GM21367 (cell line): Measurements from ENCODE around the gene MAFB.

Source experiments
- ATAC-seq: cut with Tn5 transposase; IDR thresholded peaks from one replicate; pipeline ENCODE4 v1.9.1; 2021; ENCODE audit not compliant: unreplicated experiment

Gene MAFB

DNA sequence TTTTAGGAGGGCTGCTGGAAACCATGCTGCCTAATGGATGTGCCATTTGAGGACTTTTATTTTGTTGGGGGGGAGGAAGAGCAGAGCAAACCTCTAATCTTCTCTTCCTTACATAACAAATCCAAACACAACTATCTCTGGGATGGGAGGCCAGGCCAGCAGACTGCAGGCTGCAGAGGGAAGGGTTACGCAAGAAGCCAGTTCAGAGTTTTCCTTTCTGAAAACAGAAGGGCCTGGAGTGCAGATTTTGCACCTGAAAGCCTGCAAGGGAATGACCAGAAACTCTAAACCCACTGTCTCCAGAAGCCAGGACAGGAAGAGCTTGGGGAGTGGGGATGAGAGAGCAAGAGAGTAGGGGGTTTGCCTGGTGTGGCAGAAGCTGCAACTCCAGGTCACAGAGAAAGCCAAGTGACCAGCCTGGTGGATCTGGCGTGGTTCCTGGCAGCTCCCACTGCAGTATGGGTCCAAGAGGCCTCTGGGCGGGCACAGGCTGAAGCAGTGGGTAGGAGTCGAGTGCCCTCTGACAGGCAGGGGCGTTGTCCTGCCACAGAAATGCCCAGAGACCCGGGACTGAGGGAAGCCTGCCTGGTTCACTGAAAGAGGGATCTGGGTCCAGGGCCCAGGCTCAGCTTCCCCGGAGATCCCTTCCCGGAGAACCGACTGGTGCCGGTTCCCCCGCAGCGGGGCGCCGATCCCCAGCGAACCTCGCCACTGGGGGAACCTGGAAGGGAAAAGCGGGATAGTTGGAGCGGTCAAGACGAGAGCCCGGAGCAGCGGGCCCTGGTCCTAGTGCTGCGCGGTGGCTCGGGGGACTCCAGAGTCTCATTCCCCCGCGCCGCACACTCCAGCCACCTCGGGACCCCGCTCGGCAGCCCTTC lies 6.7 kb downstream of the MAFB start:
- ATAC-seq = no peak

DNA sequence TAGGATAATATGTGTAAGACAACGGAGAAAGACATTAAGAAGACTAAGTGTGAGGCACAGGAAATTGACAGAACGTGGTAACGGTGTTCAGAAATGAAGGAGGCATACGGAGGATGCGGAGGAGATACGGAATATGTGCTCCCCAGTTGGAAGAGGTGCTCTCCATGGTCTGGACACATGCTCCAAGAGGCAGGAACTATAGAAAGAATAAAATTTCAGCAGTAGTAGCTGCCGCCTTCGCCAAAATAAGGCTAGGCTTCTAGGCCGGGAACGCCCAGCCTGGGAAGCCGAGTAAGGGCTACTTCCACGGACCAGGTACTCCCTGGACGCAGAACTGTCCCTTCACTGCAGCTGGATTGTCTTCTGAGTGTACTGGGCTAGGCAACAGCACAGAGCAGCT lies 7.4 kb downstream of the MAFB start:
- ATAC-seq = no peak

DNA sequence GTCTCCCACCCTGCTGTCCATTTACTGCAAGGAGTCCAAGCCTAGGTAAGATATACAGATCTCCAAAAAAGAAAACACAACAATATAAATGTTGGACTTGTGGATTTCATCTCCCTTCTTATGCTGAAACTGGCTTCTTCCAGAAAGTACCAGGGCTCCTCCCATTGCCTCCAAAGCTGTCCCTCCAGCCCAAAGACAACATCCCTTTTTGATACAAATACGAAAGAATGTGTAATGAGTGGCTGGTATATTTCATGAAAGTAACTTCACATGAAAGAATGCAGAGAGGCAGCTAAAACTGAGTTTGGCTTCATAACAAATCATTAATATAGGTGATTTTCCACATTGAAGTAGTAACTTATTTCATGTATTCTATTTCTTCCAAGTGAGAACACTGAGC lies 7.9 kb downstream of the MAFB start:
- ATAC-seq = no peak

DNA sequence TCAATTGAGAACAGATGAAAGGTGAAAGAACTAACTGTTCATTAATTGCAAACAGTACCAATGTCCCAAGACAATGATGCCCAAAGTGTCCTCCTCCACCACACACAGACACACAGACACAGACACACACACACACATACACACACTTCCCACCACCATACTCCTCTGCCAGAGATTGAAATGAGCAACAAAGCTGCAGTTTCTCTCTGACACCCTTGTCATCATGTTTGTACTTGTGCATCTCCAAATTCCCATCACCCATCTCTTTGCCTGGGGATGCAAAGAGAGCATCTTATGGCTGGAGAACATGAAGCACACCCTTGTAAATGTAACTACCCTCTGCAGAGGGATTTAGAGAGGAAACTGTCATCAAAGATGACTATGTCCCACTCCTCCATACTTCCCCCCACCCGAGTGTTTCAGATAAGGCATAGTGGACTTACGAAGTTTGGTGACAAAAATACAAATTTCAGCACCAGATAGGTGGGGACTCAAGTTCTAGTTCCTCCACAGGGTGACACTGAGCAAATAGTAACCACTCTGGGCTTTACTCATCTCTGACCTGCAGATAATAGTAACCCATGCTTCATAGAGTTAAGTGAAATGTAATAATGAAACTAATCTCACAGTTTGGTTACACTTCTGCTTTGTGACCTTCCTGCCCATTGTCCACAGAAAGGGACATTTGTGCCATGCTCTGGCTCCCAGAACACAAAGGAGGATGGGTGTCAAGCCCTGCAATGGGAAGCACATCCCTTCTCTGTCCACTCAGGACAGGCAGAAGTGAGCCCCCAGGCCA lies 8.7 kb downstream of the MAFB start:
- peak; percentile 70 for ATAC-seq

DNA sequence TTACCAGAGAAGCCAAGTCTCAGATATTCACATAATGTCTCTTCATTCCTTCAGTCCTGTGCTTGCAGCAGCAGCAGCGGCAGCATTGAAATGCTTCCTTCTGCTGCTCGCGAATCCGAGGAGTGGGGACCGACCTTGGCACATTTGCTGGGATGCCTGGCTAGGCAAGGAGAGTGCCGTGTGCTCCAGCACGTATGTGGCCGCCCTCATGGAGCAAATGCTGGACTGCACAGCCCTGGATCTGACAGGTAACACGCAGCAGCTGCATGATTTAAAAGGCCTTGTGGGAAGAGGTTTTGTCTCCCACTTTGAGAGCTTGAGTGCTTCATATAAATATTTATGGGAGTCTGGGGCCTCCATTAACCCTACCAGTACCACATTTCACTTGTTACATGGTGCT lies 9.9 kb downstream of the MAFB start:
- no peak for ATAC-seq

DNA sequence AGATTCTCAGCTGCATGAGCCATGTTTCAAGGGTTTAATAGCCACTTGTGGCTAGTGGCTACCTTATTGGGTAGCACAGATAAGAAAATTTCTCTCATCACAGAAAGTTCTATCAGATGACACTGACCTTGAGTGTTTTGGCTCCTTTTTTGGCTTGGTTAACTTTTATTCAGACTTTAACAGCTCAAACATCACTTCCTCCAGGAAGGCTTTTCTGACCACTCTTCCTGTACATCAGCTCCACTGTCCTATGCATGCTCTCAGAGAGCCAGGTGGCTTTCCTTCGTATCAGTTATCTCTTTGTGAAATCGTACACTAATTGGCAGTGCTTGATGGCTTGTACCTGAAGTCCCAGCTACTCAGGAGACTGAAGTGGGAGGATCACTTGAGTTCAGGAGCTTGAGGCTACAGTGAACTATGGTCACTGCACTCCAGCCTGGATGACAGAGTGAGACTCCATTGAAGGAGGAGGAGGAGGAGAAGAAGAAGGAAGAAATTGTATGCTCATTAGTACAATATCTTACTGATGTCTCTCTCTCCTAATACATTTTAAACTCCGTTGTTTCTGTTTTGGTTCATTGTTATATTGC lies 10.7 kb downstream of the MAFB start:
- no peak for ATAC-seq

DNA sequence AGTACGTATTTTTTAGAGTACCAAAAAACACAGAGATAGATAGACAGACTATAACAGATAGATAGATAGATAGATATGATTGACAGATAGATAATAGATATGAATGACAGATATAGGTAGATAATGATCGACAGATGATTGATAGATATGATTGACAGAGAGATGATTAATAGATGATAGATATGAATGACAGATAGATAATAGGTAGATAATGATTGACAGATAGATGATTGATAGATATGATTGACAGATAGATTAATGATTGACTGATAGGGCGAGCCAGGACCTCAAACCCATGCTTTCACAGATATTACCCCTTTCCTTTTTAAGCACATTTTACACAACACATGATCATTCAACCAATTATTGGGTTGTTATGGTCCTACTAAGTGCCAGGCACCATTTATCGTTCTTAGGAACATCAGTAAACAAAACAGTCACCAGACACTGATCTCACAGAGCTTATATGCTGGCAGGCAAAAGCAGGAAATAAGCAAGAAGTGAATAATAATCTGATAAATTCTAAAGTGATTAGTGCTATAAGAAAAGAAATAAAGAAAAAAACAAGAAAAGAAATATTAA lies 11.6 kb downstream of the MAFB start:
- no peak for ATAC-seq

DNA sequence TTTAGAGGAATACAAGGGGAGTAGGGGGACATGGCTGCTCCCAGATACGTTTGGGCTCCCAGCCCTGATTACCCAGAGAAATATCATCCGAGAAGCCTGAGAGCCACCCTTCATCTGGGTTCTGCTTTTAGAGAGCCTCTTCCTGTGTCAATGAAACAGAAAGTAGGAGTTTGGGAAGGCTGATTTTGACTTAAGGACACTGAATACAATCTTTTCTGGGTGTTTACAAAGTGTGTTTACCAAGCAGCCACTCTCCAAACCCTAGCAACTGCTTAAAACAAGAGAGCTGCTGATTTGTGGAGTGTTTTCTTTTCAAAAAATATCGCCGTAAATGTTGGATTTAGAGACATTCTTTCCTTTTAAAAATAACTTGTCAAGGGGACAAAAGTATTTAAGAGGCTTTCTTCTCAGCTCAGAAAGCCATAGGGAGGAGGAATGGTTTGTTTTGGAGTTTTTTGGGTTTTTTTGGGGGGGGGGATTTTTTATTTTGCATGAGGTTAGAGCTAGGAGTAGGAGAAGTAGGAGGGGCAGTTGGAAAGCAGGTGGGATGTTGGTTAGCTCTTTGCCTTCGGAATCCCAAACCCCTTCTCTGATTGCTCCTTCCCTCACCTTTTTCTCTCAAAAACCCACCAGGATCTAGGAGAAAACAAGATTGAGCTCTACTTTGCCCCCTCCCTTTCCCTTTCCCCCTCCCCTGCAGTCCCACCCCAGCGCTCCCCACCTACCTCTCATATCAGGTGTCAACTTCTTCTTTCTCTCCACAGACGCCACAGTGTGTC lies 12.4 kb downstream of the MAFB start:
- ATAC-seq = no peak

DNA sequence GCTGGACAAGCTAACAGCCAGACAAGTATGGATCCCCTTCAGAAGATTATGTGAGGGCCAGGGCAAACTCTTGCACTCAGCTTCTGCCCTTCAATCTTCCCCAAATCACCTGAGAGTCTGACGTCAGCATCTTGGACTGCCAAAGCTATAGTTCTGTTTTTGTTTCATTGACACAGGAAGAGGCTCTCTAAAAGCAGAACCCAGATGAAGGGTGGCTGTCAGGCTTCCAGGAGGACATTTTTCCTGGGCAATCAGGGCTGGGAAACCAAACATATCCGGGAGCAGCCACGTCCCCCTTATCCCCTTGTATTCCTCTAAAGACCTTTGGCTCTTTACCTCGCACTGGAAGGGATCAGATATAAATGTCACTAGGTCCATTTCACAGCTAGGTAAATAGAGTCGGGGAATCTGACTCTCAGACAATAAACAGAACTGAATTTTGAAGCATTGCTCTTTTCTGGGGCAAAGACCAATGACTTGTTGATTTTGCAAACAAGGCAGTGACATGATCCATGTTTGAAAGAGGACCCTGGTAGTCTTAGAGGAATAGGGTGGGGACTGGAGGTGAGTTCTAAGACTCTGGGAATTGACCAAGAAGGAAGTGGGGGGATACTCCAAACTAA lies 13.3 kb downstream of the MAFB start:
- no peak for ATAC-seq

DNA sequence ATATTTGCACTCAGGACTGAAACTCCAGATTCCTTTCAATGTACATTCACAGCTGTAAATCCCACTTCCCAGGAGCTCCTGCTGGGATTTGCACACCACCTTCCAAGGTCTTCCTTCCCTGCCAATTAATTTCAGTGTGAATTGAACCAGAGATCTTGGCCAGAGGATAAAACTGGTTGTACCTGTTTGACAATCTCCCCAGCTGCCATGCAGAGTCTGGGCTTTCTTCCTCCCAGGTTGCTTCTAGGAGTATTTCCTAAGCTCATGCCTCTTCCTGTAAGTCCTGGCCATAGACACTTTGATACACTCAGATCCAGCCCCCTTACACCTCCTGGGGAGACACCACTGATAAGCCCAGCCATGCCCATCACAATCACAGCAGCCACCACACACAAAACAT lies 15.6 kb downstream of the MAFB start:
- no peak for ATAC-seq

DNA sequence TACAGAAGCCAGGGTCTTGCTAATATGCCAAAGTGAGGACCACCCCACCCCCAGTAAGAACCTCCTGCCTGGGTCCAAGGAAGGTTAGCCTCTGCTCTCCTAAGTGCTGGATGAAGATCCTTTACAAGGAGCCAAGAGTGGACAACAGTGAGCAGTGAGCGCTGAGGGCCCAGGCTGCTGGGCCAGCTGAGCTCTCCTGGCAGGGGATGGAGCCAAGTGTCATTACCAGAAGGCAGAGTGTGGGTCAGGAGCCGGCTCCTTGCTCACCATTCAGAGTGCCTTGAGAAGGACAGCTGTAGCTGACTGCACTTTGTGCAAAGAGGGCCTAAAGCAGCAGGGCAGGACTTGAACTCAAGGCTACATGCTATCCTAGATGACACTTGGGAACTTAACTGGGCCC lies 16.9 kb downstream of the MAFB start:
- no peak for ATAC-seq

DNA sequence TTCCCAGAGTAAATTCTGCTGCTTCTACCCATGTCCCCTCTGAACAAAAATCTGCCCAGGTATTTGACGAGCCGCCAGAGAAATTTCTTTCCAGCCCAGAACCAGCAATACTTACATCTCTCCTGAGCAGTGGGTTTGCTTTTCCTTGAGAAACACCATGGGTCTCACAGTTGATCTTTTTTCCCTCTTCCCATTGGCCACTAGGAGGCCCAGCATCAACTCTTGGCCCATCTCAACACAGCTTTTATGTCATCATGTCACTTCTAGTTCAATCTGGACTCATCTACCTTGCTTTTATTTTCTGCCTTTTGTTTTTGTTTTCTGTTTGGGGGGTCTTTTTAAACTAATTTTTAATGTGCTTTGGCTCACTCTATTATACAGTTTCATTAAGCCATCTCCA lies 18.8 kb downstream of the MAFB start:
- no peak for ATAC-seq

DNA sequence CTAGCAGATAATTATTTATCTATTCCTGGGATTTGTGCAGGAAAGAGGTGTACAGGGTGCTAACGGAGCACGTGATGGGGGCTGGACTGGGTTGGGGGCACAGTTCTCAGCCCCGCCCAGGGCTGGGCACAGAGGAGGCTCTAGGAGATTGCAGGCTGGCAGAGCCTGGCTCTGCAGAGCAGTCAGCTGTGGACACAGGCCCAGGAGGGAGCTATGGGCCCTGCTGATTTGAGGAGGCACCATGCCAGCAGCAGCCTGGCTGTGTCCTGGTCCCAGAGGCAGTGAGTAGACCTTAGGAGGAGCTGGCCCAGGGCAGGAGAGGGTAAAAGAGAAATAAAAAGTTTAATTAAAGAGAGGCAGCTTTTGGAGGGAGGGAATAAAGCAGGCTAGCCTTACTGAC lies 19.3 kb downstream of the MAFB start:
- ATAC-seq = no peak

DNA sequence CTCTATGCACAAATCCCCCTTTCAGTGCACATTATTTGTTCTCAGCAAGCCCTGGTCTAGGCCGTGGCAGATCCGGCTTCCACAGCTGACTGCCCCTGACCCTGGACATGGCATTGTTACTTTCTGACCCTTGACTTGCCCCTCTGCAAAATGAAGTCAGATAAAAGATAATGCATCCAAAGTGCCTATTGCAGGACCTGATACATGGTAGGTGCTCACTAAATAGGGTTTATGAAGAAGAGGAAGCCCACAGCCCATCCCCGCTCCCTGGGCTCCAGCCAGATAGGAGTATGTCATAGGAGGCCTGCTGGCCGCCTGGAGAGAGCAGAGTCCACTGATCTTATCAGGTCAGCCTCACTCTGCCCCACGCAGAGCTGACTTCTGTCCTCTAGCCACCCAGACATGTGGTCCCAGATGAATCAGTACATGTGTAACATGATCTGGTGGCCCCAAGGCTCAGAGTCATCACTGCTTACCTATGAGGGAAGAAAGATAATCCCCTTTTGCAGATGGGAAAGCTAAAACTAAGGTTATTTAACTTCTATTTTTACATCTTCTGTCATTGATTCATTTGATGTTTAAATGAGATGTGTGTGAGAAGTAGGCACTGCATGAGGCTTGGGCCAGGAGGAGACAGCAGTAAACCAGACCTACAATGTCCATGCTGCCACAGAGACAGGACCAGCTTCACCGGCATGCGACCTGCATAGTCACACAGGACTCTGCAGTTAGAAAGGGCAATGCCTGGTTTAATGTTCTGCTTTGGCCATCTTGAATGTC lies 20.4 kb downstream of the MAFB start:
- ATAC-seq = no peak

DNA sequence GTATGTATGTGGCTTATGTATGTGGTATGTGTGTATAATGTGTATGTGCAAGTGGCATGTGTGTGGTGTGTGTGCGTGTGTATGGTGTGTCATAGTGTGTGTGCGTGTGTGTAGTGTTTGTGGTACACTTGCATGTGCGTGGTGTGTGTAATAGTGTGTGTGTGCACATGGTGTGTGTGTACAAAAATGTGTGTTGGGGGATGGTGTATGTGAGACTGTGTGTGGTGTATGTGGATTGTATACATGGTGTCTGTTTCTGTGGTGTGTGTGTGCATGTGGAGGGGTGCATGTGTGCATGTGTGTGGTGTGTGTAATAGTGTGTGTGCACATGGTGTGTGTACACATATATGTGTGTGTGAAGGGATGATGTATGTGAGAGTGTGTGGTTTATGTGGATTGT lies 21.5 kb downstream of the MAFB start:
- ATAC-seq = no peak

DNA sequence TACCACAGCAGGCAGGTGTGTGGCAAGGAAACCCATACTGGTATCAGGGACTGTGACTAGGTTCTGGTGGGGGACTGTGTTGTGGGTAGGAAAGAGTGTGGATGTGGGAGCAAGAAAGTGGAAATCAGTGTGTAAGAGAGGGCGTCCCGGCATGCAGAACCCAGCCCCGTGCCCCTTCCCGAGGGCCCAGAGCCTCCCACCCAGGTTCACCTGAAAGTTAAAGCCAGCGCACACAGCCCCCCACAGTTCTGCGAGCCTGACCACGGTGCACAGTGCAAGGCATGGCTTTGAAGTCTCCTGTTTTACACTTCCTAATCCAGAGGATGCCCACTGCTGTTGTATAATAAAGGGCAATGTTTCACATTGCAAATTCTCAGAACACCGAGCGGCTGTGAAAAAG lies 22.7 kb downstream of the MAFB start:
- ATAC-seq = no peak

DNA sequence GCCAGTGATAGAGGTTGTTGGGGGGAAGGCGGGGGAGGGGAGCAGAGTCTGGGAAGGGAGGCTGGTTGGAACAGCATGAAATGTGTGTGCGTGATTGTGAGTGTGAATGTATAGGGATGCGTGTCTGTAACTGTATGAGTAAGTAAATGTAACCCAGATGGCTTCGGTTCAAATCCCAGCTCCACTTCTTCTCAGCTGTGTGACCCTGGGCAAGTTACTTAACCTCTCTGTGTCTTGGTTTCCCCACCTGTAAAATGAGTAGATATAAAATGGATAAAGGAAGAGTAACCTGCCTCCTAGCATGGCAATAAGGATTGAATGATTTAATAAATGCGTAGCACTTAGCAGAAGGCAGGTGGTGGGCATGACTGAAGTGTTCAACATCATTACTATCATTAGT lies 24.1 kb downstream of the MAFB start:
- no peak for ATAC-seq

DNA sequence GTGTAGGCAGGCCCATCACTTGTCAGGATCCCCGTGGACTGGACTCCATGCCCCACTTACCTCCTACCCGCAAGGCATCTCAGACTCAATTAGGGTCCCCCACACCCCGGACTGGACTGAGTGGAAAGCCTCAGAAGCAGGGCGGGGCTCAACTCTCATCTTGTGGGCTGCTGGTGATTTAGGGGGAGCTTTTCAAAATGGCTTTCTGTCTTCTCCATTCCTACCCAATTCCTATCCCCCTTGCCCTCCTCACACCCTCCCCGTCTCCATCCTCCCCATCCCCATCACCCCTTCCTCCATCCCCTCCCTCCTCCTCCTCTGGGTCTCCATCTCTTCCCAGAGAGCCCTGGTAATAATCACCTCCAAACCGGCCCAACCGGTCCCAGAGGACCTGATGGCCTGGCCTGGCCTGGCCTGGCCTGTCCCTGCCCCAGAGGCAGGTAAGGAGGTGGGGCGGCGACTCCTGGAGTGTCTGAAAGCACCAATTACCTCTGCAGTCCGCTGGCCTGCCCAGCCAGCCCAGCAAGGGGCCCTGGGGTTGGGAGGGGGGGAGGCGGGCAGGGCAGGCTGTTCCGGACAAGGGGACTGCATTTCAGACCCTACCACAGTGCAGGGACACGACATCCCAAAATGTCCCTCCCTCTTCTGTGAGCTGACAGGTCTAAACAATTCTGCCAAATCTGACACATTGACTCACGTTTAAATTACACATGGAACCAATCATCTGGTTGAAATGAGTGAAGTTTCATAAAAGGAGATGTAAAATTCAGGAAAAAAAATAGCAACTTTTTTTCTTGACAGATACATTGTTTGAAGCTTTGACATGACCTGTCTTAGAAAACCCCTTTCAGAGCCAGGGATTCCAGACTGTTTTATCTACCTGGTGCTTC lies 24.8 kb downstream of the MAFB start:
- ATAC-seq = no peak
